SK-N-SH treated with all-trans-retinoic acid at 6 μM for 48 hours (cell line): ENCODE results near the gene AADAT.

ENCODE experiments used
- ATAC-seq: fragments of 200-7000 bp; cut with Tn5 transposase; 3 replicates; pipeline ENCODE4 v1.9.1; 2020; ENCODE audit warnings: mild to moderate bottlenecking, moderate library complexity
- ARNTL ChIP-seq: fragments of 450-650 bp; formaldehyde crosslinking; IDR thresholded peaks from 2 replicates; pipeline ENCODE4 v1.5.0; 2020; ENCODE audit warnings: low read depth, mild to moderate bottlenecking, moderate library complexity, borderline replicate concordance
- BACH2 ChIP-seq: fragments of 250-450 bp; sonication (Bioruptor Pico); IDR thresholded peaks from 2 replicates; pipeline ENCODE4 v1.9.0; 2021; ENCODE audit warnings: mild to moderate bottlenecking, borderline replicate concordance
- CSDC2 ChIP-seq: fragments of 250-450 bp; sonication (Bioruptor Pico); IDR thresholded peaks from 2 replicates; pipeline ENCODE4 v1.5.0; 2020; ENCODE audit warnings: mild to moderate bottlenecking, moderate library complexity
- ISL1 ChIP-seq: fragments of 250-450 bp; sonication (Bioruptor Pico); IDR thresholded peaks from 2 replicates; pipeline ENCODE4 v2.1.2; 2022; ENCODE audit warnings: mild to moderate bottlenecking, moderate library complexity
- OSR1 ChIP-seq: fragments of 250-450 bp; sonication (Bioruptor Pico); IDR thresholded peaks from 2 replicates; pipeline ENCODE4 v1.8.0; 2022; ENCODE audit warnings: moderate library complexity, mild to moderate bottlenecking, inconsistent platforms
- PPARA ChIP-seq: fragments of 250-450 bp; sonication (Bioruptor Pico); IDR thresholded peaks from 2 replicates; pipeline ENCODE4 v1.5.0; 2020; ENCODE audit warnings: mild to moderate bottlenecking, borderline replicate concordance
- SNAI2 ChIP-seq: fragments of 250-450 bp; sonication (Bioruptor Pico); IDR thresholded peaks from 2 replicates; pipeline ENCODE4 v1.5.0; 2020; ENCODE audit warnings: mild to moderate bottlenecking, moderate library complexity
- TCF4 ChIP-seq: fragments of 250-450 bp; sonication (Bioruptor Pico); IDR thresholded peaks from 2 replicates; pipeline ENCODE4 v1.8.0; 2021; ENCODE audit warnings: mild to moderate bottlenecking, moderate library complexity, borderline replicate concordance
- TOX ChIP-seq: fragments of 250-450 bp; sonication (Bioruptor Pico); IDR thresholded peaks from 2 replicates; pipeline ENCODE4 v1.8.0; 2021; ENCODE audit warnings: mild to moderate bottlenecking, moderate library complexity, borderline replicate concordance
- ZFP30 ChIP-seq: fragments of 450-650 bp; formaldehyde crosslinking; IDR thresholded peaks from 2 replicates; pipeline ENCODE4 v1.5.0; 2022; ENCODE audit warnings: mild to moderate bottlenecking, moderate library complexity
- ZNF565 ChIP-seq: fragments of 450-650 bp; formaldehyde crosslinking; conservative IDR thresholded peaks from 2 replicates; pipeline ENCODE4 v1.5.0; 2020; ENCODE audit warnings: low read depth, mild to moderate bottlenecking, moderate library complexity
- ZNF70 ChIP-seq: fragments of 450-650 bp; formaldehyde crosslinking; IDR thresholded peaks from 2 replicates; pipeline ENCODE4 v1.5.0; 2020; ENCODE audit warnings: mild to moderate bottlenecking, moderate library complexity
- ZNF8 ChIP-seq: fragments of 450-650 bp; formaldehyde crosslinking; IDR thresholded peaks from 2 replicates; pipeline ENCODE4 v1.5.0; 2020; ENCODE audit warnings: mild to moderate bottlenecking, moderate library complexity
- TF ChIP-seq, protein P1 (sequence below): fragments of 250-450 bp; sonication (Bioruptor Pico); IDR thresholded peaks from 2 replicates; pipeline ENCODE4 v1.5.1; 2021; ENCODE audit warnings: mild to moderate bottlenecking, moderate library complexity
- TF ChIP-seq, protein P2 (sequence below): fragments of 250-450 bp; sonication (Bioruptor Pico); IDR thresholded peaks from 2 replicates; pipeline ENCODE4 v1.5.1; 2020; ENCODE audit warnings: low read depth, mild to moderate bottlenecking, moderate library complexity
- TF ChIP-seq, protein P3 (sequence below): fragments of 250-450 bp; sonication (Bioruptor Pico); IDR thresholded peaks from 2 replicates; pipeline ENCODE4 v1.8.0; 2020; ENCODE audit warnings: mild to moderate bottlenecking, moderate library complexity, borderline replicate concordance
- TF ChIP-seq, protein P4 (sequence below): fragments of 250-450 bp; sonication (Bioruptor Pico); IDR thresholded peaks from 2 replicates; pipeline ENCODE4 v1.8.0; 2021; ENCODE audit warnings: low read depth, mild to moderate bottlenecking, moderate library complexity, borderline replicate concordance

AADAT gene

DNA sequence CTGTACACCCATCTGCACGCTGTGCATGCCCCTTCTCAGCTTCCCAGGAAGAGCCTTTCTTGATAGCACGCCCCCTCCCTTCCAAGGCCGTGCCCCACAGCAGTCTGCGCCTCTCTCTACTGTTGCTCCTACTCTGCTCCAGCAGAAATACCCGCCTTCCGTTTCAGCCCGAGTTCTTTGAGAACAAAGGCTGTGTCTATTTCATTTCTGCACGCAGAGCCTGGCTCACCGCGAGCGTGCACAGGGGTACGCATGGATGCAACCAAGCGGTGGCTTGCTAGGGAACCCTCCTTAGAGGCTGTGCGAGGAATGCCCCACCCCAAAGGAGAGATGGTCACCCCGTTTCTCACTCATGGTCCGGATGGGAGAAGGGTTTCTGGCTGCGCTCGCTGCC lies 485 bp downstream of the AADAT start (continued):
- TF ChIP-seq, protein P1, sequence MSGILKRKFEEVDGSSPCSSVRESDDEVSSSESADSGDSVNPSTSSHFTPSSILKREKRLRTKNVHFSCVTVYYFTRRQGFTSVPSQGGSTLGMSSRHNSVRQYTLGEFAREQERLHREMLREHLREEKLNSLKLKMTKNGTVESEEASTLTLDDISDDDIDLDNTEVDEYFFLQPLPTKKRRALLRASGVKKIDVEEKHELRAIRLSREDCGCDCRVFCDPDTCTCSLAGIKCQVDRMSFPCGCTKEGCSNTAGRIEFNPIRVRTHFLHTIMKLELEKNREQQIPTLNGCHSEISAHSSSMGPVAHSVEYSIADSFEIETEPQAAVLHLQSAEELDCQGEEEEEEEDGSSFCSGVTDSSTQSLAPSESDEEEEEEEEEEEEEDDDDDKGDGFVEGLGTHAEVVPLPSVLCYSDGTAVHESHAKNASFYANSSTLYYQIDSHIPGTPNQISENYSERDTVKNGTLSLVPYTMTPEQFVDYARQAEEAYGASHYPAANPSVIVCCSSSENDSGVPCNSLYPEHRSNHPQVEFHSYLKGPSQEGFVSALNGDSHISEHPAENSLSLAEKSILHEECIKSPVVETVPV (CRISPR knock-in tag), result no peak
- TF ChIP-seq SNAI2 (no peak), ZNF8 (CRISPR knock-in tag) (no peak), CSDC2 (CRISPR knock-in tag) (no peak)

DNA sequence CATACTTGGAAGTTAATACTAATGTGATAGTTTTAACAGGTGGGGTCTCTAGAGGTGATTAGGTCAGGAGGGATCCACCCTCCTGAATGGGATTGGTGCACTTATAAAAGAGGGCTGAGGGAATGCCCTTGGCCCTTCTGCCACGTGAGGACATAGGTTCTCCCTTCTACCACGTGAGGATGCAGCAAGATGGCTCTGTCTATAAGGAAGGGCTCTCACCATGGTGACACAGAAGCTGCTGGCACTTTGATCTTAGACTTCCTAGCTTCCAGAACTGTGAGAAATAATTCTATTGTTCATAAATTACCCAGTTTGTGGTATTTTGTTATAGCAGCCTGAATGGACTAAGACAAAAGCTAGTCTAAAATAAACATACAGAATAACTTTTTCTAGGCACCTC lies 1.0 kb downstream of the AADAT start:
- no peak for TF ChIP-seq ZNF70
- TF ChIP-seq ZNF8 (CRISPR knock-in tag), result no peak
- no peak for TF ChIP-seq ZFP30 (CRISPR knock-in tag)
- TF ChIP-seq SNAI2, result no peak
- no peak for TF ChIP-seq BACH2 (CRISPR knock-in tag)
- TF ChIP-seq, protein P2, sequence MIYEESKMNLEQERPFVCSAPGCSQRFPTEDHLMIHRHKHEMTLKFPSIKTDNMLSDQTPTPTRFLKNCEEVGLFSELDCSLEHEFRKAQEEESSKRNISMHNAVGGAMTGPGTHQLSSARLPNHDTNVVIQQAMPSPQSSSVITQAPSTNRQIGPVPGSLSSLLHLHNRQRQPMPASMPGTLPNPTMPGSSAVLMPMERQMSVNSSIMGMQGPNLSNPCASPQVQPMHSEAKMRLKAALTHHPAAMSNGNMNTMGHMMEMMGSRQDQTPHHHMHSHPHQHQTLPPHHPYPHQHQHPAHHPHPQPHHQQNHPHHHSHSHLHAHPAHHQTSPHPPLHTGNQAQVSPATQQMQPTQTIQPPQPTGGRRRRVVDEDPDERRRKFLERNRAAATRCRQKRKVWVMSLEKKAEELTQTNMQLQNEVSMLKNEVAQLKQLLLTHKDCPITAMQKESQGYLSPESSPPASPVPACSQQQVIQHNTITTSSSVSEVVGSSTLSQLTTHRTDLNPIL (CRISPR knock-in tag), result no peak
- no peak for TF ChIP-seq ARNTL
- TF ChIP-seq PPARA (CRISPR knock-in tag), result no peak
- TF ChIP-seq, protein P3, sequence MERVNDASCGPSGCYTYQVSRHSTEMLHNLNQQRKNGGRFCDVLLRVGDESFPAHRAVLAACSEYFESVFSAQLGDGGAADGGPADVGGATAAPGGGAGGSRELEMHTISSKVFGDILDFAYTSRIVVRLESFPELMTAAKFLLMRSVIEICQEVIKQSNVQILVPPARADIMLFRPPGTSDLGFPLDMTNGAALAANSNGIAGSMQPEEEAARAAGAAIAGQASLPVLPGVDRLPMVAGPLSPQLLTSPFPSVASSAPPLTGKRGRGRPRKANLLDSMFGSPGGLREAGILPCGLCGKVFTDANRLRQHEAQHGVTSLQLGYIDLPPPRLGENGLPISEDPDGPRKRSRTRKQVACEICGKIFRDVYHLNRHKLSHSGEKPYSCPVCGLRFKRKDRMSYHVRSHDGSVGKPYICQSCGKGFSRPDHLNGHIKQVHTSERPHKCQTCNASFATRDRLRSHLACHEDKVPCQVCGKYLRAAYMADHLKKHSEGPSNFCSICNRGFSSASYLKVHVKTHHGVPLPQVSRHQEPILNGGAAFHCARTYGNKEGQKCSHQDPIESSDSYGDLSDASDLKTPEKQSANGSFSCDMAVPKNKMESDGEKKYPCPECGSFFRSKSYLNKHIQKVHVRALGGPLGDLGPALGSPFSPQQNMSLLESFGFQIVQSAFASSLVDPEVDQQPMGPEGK, result no peak
- TF ChIP-seq TOX (CRISPR knock-in tag), result no peak
- TF ChIP-seq ISL1 (CRISPR knock-in tag), result no peak
- TF ChIP-seq CSDC2 (CRISPR knock-in tag), result no peak
- TF ChIP-seq, protein P4, sequence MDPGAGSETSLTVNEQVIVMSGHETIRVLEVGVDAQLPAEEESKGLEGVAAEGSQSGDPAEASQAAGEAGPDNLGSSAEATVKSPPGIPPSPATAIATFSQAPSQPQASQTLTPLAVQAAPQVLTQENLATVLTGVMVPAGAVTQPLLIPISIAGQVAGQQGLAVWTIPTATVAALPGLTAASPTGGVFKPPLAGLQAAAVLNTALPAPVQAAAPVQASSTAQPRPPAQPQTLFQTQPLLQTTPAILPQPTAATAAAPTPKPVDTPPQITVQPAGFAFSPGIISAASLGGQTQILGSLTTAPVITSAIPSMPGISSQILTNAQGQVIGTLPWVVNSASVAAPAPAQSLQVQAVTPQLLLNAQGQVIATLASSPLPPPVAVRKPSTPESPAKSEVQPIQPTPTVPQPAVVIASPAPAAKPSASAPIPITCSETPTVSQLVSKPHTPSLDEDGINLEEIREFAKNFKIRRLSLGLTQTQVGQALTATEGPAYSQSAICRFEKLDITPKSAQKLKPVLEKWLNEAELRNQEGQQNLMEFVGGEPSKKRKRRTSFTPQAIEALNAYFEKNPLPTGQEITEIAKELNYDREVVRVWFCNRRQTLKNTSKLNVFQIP, result no peak
- TF ChIP-seq, protein P1 (CRISPR knock-in tag), result no peak
- TF ChIP-seq OSR1, result no peak
- TF ChIP-seq ZNF565 (CRISPR knock-in tag), result no peak
- peak; percentile 12; the same call in 2 of the 3 replicates for ATAC-seq

DNA sequence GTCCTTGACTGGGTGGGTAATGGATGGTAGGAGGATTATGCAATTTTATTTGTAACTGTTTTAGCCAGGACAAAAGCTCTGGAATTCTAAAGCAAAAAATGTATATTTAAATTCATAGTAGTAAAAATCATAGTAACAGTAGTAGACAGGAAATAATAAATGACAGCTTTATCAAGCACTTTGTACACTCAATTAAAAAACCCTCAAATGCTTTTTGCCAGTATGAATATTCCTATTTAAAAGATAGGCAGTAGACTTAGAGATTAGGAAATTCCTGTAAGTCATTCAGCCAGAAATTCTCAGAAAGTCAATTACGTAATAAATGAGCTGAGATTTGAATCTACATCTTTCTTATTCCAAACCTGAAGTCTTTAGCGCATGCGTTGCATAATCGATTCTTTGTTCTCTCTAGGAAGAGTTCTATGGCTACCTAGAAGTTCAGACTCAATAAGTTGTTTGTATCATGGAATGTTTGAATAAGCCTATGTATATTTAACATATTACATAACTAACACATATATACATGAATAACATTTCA lies 2.5 kb downstream of the AADAT start:
- TF ChIP-seq ISL1 (CRISPR knock-in tag) (peak; percentile 55), ZNF70 (no peak)
- no peak for ATAC-seq

DNA sequence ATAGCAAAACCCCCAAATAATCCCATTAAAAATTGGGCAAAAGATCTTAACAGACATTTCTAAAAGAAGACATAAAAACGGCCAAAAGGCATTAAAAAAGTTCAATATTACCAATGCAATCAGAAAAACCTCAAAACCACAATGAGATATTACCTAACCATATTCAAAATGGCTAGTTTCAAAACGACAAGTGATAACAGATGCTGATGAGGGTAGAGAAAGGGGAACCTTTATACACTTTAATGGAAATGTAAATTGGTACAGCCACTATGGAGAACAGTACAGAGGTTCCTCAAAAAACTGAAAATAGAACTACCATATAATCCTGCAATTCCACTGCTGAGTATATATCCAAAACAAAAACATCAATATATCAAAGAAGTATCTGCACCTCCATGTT lies 6.2 kb downstream of the AADAT start:
- no peak for TF ChIP-seq OSR1
- no peak for TF ChIP-seq PPARA (CRISPR knock-in tag)
- TF ChIP-seq TCF4 (CRISPR knock-in tag), result no peak
- TF ChIP-seq BACH2 (CRISPR knock-in tag), result no peak
- no peak for TF ChIP-seq CSDC2 (CRISPR knock-in tag)
- TF ChIP-seq, protein P4, result no peak
- no peak for TF ChIP-seq SNAI2
- ATAC-seq, result no peak
